Activated CD8-positive, alpha-beta T cell treated with anti-CD3 and anti-CD28 coated beads, Interleukin-2, amount 10 ng/mL, durations not matched to agents 7 days and 5 days (primary cell): ENCODE data around the gene ICAM5. TPM values are rescaled to one million over a fixed set of nuclear protein-coding genes. Genes with fewer than 3 reads are reported as not detected.

Source experiments
- ATAC-seq: fragments of 150-1000 bp; cut with Tn5 transposase; one replicate; pipeline ENCODE4 v1.10.0; 2021; ENCODE audit warnings: moderate library complexity
- CTCF ChIA-PET: fragments of 350-600 bp; sonication (Branson Sonifier 250); formaldehyde crosslinking; loops from one replicate; lab custom pipeline; 2021; ENCODE audit warnings: antibody characterized with exemption; lab: Charles Lee
- POLR2A ChIA-PET: fragments of 350-600 bp; sonication (Branson Sonifier 250); formaldehyde crosslinking; loops from one replicate; lab custom pipeline; 2021; ENCODE audit warnings: antibody characterized with exemption; lab: Charles Lee
- DNase-seq: peaks from one replicate; pipeline ENCODE4 v3.0.0-alpha.2; 2020
- H3K27ac Mint-ChIP-seq: one replicate; pipeline ENCODE4 v1.8.0; 2021; ENCODE audit warnings: mild to moderate bottlenecking, mixed read lengths
- H3K27me3 Mint-ChIP-seq: one replicate; pipeline ENCODE4 v1.8.0; 2021; ENCODE audit warnings: low read depth, mixed read lengths
- H3K36me3 Mint-ChIP-seq: one replicate; pipeline ENCODE4 v1.8.0; 2021; ENCODE audit warnings: low read depth, mixed read lengths
- H3K4me1 Mint-ChIP-seq: one replicate; pipeline ENCODE4 v1.8.0; 2021; ENCODE audit warnings: low read depth, mixed read lengths
- H3K4me3 Mint-ChIP-seq: one replicate; pipeline ENCODE4 v1.8.0; 2021; ENCODE audit warnings: mild to moderate bottlenecking, mixed read lengths
- H3K9me3 Mint-ChIP-seq: one replicate; pipeline ENCODE4 v1.8.0; 2022; ENCODE audit warnings: mixed read lengths; ENCODE audit not compliant: insufficient read depth
- total RNA-seq, 2 experiments: library from RNA; stranded (reverse); gene quantifications; one replicate each; pipeline ENCODE4 v1.2.3, GENCODE V29; 2021

The ICAM5 gene
- total RNA-seq, 2 experiments from 2014 or later, result 0.29 to 0.57 TPM

DNA sequence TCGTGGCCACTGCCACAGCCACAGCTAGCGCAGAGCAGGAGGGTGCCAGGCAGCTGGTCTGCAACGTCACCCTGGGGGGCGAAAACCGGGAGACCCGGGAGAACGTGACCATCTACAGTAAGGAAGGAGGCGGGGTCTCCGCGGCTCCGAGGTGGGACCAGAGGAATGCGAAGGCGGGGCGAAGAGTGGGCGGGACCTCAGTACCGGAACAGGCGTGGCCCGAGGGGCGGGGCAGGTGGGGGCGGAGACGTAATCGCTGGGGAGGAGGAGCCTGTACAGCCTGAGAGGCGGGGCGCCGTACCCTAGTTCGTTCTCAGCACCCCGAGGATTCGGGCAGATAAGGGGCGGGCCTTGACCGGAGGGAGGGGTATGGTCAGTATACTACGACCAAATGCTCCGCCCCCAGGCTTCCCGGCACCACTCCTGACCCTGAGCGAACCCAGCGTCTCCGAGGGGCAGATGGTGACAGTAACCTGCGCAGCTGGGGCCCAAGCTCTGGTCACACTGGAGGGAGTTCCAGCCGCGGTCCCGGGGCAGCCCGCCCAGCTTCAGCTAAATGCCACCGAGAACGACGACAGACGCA lies 2.5 kb downstream of the ICAM5 start:
- DNase-seq, result peak; percentile 81
- POLR2A ChIA-PET, result interaction anchor here (1.5 to 1.6 kb wide), 2 partner anchors 21 to 40 kb away, joined by 9 to 10 read pairs; partner anchors contain the start of genes ICAM1 and RAVER1
- Mint-ChIP-seq H3K4me3 (peak overlapping the region; percentile 73), H3K9me3 (no peaks in the 10 kb centered on the region), H3K4me1 (peaks cover 81% of the 10 kb centered on the region), H3K27me3 (peaks cover 77% of the 10 kb centered on the region), H3K36me3 (peaks cover 7% of the 10 kb centered on the region), H3K27ac (peak overlapping the region; percentile 70)
- peak; percentile 28 for ATAC-seq
- CTCF ChIA-PET, result interaction anchor here (1.3 to 1.7 kb wide), 3 partner anchors 21 to 96 kb away, joined by 7 to 8 read pairs (median 7); partner anchors contain the start of gene ICAM1

DNA sequence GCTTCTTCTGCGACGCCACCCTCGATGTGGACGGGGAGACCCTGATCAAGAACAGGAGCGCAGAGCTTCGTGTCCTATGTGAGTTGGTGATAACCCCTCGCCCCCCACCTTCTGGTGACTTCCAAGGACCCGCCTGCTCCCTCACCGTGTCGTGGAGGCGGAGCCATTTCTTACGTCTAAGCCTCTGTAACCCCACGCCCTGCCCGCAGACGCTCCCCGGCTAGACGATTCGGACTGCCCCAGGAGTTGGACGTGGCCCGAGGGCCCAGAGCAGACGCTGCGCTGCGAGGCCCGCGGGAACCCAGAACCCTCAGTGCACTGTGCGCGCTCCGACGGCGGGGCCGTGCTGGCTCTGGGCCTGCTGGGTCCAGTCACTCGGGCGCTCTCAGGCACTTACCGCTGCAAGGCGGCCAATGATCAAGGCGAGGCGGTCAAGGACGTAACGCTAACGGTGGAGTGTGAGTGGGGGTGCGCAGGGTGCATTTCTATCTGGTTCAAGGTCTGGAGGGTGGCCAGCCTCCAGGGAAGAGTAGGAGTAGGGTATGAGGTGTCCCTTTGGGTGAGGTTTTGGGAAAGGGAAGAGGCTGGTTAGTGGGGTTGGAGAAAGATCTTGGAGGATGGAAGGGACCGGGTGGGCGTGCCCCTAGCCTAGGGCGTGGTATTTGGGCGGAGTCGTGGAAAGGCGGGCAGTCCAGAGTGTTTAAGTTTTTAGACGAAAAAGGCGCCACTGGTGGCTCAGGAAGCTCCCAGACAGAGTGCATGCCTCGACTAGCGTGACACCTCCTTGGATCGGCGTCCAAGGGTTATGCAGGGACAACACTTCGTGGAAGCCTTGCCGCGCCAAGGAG lies 3.3 kb downstream of the ICAM5 start:
- Mint-ChIP-seq H3K4me3 (peak overlapping the region; percentile 73), H3K27me3 (peaks cover 71% of the 10 kb centered on the region), H3K4me1 (peaks cover 73% of the 10 kb centered on the region), H3K9me3 (no peaks in the 10 kb centered on the region), H3K27ac (peak overlapping the region; percentile 69), H3K36me3 (peaks cover 7% of the 10 kb centered on the region)
- ATAC-seq (no peak), DNase-seq (no peak)
- POLR2A ChIA-PET, result interaction anchor here (1.6 kb wide), 1 partner anchor 22 kb away, joined by 10 read pairs; the partner anchor contains the start of gene ICAM1
- CTCF ChIA-PET, result interaction anchor here (1.5 kb wide), 1 partner anchor 22 kb away, joined by 7 read pairs; the partner anchor contains the start of gene ICAM1

DNA sequence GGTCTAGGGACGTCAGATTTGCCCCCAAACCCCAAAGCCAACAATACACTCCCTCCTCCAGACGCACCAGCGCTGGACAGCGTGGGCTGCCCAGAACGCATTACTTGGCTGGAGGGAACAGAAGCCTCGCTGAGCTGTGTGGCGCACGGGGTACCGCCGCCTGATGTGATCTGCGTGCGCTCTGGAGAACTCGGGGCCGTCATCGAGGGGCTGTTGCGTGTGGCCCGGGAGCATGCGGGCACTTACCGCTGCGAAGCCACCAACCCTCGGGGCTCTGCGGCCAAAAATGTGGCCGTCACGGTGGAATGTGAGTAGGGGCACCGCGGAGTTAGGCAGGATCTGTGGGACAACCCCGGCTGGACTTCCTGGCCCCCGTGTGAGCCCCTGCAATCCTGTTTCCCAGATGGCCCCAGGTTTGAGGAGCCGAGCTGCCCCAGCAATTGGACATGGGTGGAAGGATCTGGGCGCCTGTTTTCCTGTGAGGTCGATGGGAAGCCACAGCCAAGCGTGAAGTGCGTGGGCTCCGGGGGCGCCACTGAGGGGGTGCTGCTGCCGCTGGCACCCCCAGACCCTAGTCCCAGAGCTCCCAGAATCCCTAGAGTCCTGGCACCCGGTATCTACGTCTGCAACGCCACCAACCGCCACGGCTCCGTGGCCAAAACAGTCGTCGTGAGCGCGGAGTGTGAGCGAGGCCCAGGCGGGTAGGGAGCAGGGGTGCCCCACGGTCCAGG lies 4.0 kb downstream of the ICAM5 start:
- POLR2A ChIA-PET, result no interaction called here
- H3K9me3 Mint-ChIP-seq, result no peaks in the 10 kb centered on the region
- H3K27me3 Mint-ChIP-seq, result peaks cover 65% of the 10 kb centered on the region
- CTCF ChIA-PET, result no interaction called here
- no peak overlapping the region for H3K27ac Mint-ChIP-seq
- ATAC-seq, result no peak
- DNase-seq, result no peak
- H3K4me3 Mint-ChIP-seq, result peak overlapping the region; percentile 12
- H3K4me1 Mint-ChIP-seq, result peaks cover 68% of the 10 kb centered on the region
- peaks cover 7% of the 10 kb centered on the region for H3K36me3 Mint-ChIP-seq

DNA sequence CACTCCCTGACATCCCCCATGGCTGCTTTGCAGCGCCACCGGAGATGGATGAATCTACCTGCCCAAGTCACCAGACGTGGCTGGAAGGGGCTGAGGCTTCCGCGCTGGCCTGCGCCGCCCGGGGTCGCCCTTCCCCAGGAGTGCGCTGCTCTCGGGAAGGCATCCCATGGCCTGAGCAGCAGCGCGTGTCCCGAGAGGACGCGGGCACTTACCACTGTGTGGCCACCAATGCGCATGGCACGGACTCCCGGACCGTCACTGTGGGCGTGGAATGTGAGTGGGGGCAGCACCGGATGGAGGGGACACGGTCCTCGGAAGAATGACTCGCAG lies 4.6 kb downstream of the ICAM5 start:
- peaks cover 60% of the 10 kb centered on the region for H3K27me3 Mint-ChIP-seq
- H3K27ac Mint-ChIP-seq, result peak overlapping the region; percentile 20
- CTCF ChIA-PET, result no interaction called here
- H3K4me1 Mint-ChIP-seq, result peaks cover 62% of the 10 kb centered on the region
- peak overlapping the region; percentile 12 for H3K4me3 Mint-ChIP-seq
- H3K9me3 Mint-ChIP-seq, result no peaks in the 10 kb centered on the region
- DNase-seq (no peak), ATAC-seq (no peak)
- POLR2A ChIA-PET, result no interaction called here
- peaks cover 7% of the 10 kb centered on the region for H3K36me3 Mint-ChIP-seq

DNA sequence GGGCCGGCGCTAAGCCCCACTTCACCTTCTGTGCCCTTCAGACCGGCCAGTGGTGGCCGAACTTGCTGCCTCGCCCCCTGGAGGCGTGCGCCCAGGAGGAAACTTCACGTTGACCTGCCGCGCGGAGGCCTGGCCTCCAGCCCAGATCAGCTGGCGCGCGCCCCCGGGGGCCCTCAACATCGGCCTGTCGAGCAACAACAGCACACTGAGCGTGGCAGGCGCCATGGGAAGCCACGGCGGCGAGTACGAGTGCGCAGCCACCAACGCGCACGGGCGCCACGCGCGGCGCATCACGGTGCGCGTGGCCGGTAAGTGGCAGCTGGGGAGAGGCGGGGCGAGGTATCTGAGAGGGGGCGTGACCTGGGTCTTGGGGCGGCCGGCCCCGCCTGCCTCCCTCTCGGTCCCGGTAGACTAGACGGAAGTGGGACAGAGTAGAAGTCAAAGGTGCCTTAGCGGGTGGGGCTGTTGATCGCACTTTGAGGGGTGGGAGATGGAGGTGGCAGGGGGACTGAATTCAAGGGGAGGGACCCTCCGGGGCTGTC lies 5.6 kb downstream of the ICAM5 start:
- ATAC-seq, result peak; percentile 72

DNA sequence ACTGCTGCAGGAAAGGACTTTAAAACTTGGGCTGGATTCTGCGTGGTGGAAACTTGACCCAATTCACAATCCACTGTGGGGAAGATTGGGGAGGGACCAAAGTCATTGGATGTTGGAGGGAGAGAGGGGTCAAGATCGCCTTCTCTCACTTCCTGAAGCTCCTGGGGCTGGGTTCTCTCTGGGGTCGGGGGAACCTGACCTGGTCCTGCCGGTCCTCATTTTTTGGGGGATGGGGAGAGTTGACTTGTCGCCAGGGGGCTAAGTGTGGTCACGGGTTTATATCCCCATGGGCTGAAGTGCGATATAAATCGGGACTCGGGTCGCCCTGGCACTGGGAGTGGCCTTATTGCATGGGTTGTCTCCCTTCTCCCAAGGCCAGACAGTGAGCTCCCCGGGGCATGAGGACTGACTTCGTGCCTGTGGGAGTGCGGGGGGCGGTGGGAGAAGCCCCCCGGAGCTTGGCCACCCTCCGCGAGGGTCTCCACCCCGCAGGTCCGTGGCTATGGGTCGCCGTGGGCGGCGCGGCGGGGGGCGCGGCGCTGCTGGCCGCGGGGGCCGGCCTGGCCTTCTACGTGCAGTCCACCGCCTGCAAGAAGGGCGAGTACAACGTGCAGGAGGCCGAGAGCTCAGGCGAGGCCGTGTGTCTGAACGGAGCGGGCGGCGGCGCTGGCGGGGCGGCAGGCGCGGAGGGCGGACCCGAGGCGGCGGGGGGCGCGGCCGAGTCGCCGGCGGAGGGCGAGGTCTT lies 6.3 kb downstream of the ICAM5 start:
- ChIA-PET POLR2A (interaction anchor here (0.8 to 0.9 kb wide), 3 partner anchors 17 to 25 kb away, joined by 3 to 4 read pairs (median 3); partner anchors contain the start of gene ICAM1), CTCF (interaction anchor here (0.8 to 1.6 kb wide), 6 partner anchors 10 to 120 kb away, joined by 3 to 7 read pairs (median 3); partner anchors contain the start of gene ICAM4)
- Mint-ChIP-seq H3K4me1 (peaks cover 47% of the 10 kb centered on the region), H3K4me3 (peak overlapping the region; percentile 68), H3K9me3 (no peaks in the 10 kb centered on the region), H3K36me3 (peaks cover 7% of the 10 kb centered on the region), H3K27me3 (peaks cover 49% of the 10 kb centered on the region), H3K27ac (peak overlapping the region; percentile 71)
- ATAC-seq (no peak), DNase-seq (no peak)

More for the DNA sequence above, 5.6 kb downstream of the ICAM5 start:
- Mint-ChIP-seq H3K4me1 (peaks cover 53% of the 10 kb centered on the region), H3K4me3 (peak overlapping the region; percentile 68), H3K27ac (peak overlapping the region; percentile 71), H3K9me3 (no peaks in the 10 kb centered on the region), H3K27me3 (peaks cover 56% of the 10 kb centered on the region), H3K36me3 (peaks cover 7% of the 10 kb centered on the region)
- DNase-seq, result peak; percentile 80
- ChIA-PET POLR2A (interaction anchor here (0.8 kb wide), 1 partner anchor 24 kb away, joined by 3 read pairs; the partner anchor contains the start of gene ICAM1), CTCF (interaction anchor here (0.8 to 1.6 kb wide), 6 partner anchors 9 to 120 kb away, joined by 3 to 7 read pairs (median 3); partner anchors contain the start of gene ICAM4)

DNA sequence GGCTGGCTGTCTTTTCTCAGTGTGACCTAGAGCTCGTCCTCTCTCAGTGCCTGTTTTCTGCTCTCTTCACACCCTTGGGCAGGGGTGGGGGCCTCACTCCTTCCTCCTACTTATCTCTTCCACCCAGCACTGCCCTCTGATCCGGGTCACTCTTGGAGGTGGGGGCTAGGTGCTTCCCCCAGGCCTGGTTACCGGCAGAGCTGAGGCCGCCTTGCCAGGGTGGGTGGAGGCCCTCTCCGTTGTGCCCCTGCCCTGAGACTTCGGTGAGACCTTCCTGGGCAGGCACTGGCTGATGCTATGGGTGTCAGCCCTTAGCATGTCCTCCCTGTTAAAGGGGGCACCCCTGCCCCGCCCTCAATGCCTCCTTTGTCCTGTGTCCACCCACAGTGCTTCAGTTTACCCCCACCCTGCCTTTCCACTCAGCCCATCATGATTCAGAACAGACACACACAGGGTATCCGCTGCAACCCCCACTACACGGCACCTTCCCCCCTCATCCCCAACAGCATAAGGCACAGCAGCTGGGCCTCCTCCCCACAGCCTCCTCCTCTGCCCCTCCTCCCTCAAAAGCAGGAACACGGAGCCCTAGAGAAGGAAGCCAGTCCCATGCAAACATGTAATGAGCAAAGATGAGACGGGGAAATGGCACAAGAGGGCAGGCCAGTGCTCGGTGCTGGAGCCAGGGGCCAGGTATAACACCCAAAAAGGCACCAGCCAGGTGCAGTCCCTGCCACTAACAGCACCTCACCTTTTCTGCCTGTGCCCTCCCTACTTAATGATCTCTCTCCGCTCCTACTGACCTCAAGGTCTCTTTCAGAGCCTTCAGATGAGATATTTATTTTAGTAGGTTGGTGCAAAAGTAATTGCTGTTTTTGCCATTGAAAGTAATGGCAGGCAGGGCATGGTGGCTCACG lies 10.1 kb downstream of the ICAM5 start:
- peaks cover 2% of the 10 kb centered on the region for H3K36me3 Mint-ChIP-seq
- H3K9me3 Mint-ChIP-seq, result no peaks in the 10 kb centered on the region
- H3K4me3 Mint-ChIP-seq, result no peak overlapping the region
- H3K4me1 Mint-ChIP-seq, result peaks cover 16% of the 10 kb centered on the region
- ChIA-PET CTCF (interaction anchor here (1.2 to 2.0 kb wide), 3 partner anchors 30 to 89 kb away, joined by 3 to 7 read pairs (median 6); no protein-coding TSS in a partner anchor), POLR2A (interaction anchor here (0.6 to 1.2 kb wide), 2 partner anchors 81 to 1153 kb away, joined by 3 read pairs; partner anchors contain the start of gene TYK2)
- peaks cover 19% of the 10 kb centered on the region for H3K27me3 Mint-ChIP-seq
- no peak overlapping the region for H3K27ac Mint-ChIP-seq
- DNase-seq, result no peak
- no peak for ATAC-seq

DNA sequence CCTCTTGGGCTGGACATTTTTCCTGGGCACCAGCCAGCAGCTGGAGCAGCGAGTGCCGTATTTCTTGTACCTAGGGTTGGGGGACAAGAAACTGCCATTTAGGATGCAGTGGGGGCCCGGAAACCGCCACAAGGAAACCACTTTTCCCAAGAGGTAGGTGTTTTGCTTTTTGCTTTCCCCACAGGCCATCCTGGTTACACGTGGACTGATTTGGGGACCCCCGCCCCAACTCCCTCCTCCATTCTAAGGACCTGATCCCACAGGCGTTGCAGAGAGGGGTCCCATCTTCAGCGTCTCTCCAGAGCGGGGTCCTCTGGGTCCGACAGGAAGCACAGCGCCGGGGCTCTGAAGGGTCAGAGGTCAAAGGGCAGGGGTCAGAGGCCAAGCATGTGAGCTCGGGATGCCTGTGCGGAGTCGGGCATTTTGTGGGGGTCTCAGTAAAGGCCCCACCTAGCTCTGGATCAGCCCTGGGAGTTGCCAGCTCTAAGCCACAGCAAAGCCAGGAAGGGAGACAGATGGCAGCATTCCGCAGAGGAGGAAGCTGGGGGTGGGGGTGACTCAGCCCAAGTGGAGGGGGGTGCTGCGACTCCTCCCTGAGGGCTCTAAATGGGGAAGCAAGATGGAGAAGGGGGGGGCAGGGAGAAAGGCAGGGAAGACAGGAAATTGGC lies 15.5 kb downstream of the ICAM5 start:
- H3K9me3 Mint-ChIP-seq, result no peaks in the 10 kb centered on the region
- H3K36me3 Mint-ChIP-seq, result no peaks in the 10 kb centered on the region
- ChIA-PET CTCF (interaction anchor here (1.2 to 1.7 kb wide), 2 partner anchors 36 to 84 kb away, joined by 4 to 5 read pairs; no protein-coding TSS in a partner anchor), POLR2A (interaction anchor here (0.6 kb wide), 1 partner anchor 35 kb away, joined by 3 read pairs; no protein-coding TSS in a partner anchor)
- ATAC-seq (no peak), DNase-seq (no peak)
- no peak overlapping the region for H3K4me3 Mint-ChIP-seq
- no peak overlapping the region for H3K27ac Mint-ChIP-seq
- peaks cover 6% of the 10 kb centered on the region for H3K4me1 Mint-ChIP-seq
- peaks cover 3% of the 10 kb centered on the region for H3K27me3 Mint-ChIP-seq

DNA sequence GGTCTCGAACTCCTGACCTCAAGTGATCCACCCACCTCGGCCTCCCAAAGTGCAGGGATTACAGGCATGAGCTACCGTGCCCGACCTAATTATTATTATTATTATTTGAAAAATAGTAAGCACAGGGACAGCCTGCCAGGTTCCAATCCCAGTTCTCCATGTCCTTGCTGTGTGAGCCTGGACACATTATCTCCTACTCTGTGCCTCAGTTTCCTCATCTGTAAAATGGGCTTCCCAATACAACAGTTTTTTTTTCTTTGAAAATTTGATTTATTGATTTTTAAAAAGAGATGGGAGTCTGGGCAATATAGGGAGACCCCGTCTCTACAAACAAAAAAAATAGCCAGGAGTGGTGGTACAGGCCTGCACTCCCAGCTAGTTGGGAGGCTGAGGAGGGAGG lies 16.6 kb downstream of the ICAM5 start:
- ATAC-seq (no peak), DNase-seq (no peak)
- Mint-ChIP-seq H3K4me3 (no peak overlapping the region), H3K36me3 (no peaks in the 10 kb centered on the region), H3K27ac (no peak overlapping the region), H3K4me1 (peaks cover 6% of the 10 kb centered on the region), H3K9me3 (no peaks in the 10 kb centered on the region), H3K27me3 (peaks cover 3% of the 10 kb centered on the region)
- CTCF ChIA-PET, result interaction anchor here (1.2 kb wide), 1 partner anchor 83 kb away, joined by 5 read pairs; no protein-coding TSS in a partner anchor
- POLR2A ChIA-PET, result no interaction called here
